NCI-H1694 treated with DMSO at 0.1 percent for 48 hours (cell line): ENCODE data around the gene TCHP.
"Not testable (repeated sequence)": the region's sequence is repeated elsewhere in the genome, so short reads cannot be mapped to it uniquely, and the experiment has no call there.

Source experiments
- DNase-seq: peaks from one replicate; lab custom pipeline; 2025; lab: John Stamatoyannopoulos, UW

The TCHP gene

GRCh38 chr12:109910254-109910968 is 10.3 kb downstream of the TCHP start:
- DNase-seq: no peak

GRCh38 chr12:109910969-109911348 is 10.9 kb downstream of the TCHP start:
- DNase-seq: no peak

GRCh38 chr12:109912855-109913321 is 12.8 kb downstream of the TCHP start:
- DNase-seq: no peak

- DNase-seq: no peak
These were observed 14.4 kb downstream of the TCHP start for GRCh38 chr12:109914461-109914860.

GRCh38 chr12:109915171-109916040 is 15.3 kb downstream of the TCHP start:
- DNase-seq: no peak

- DNase-seq: no peak
These were observed 16.0 kb downstream of the TCHP start for GRCh38 chr12:109916045-109916444.

GRCh38 chr12:109919456-109919855 is 19.4 kb downstream of the TCHP start:
- no peak for DNase-seq

GRCh38 chr12:109920261-109920780 is 20.2 kb downstream of the TCHP start:
- DNase-seq: no peak

- no peak for DNase-seq
These were observed 21.9 kb downstream of the TCHP start for GRCh38 chr12:109921982-109922381.

- DNase-seq: no peak
These were observed 23.0 kb downstream of the TCHP start for GRCh38 chr12:109923038-109923437.

- DNase-seq: no peak
These were observed 23.6 kb downstream of the TCHP start for GRCh38 chr12:109923481-109924245.

GRCh38 chr12:109925185-109925840 is 25.2 kb downstream of the TCHP start:
- no peak for DNase-seq

- no peak for DNase-seq
These were observed 25.9 kb downstream of the TCHP start for GRCh38 chr12:109926016-109926415.

GRCh38 chr12:109926488-109927210 is 26.6 kb downstream of the TCHP start:
- no peak for DNase-seq

- DNase-seq: no peak
These were observed 27.5 kb downstream of the TCHP start for GRCh38 chr12:109927622-109928021.

- DNase-seq: no peak
These were observed 28.1 kb downstream of the TCHP start for GRCh38 chr12:109928058-109928656.

- not testable (repeated sequence) for DNase-seq
These were observed 29.3 kb downstream of the TCHP start for GRCh38 chr12:109929326-109929725.

GRCh38 chr12:109930028-109930800 is 30.1 kb downstream of the TCHP start:
- no peak for DNase-seq

- no peak for DNase-seq
These were observed 31.1 kb downstream of the TCHP start for GRCh38 chr12:109931143-109931542.
